Keratinocyte (primary cell): ENCODE measurements around the gene PRKN.

Experiments
- CTCF ChIP-seq, 3 experiments: IDR thresholded peaks in 1 of 3; conservative IDR thresholded peaks in 1 of 3; optimal IDR thresholded peaks in 1 of 3; 2 replicates in 2 of 3; 3 replicates in 1 of 3; pipeline versions ENCODE3 to v1.5.1; 2011; ENCODE audit warnings: low read length in 3 of 3, mild to moderate bottlenecking in 3 of 3, moderate library complexity in 2 of 3, control low read depth in 1 of 3, inconsistent platforms in 1 of 3; ENCODE audit not compliant: insufficient read depth in 2 of 3; ENCODE audit errors: extremely low read depth in 1 of 3
- EZH2 ChIP-seq: IDR thresholded peaks from one replicate; pipeline ENCODE4 v1.6.1; 2012; ENCODE audit warnings: inconsistent platforms, mild to moderate bottlenecking, low read length, moderate library complexity

- TF ChIP-seq CTCF (optimal IDR thresholded peaks at IDR 0.05 in 1 of 3, IDR thresholded peaks at IDR 0.05 in 1 of 3, conservative IDR thresholded peaks at IDR 0.05 in 1 of 3; ENCODE audit: extremely low read depth in 1 of 3, insufficient read depth in 2 of 3, low read length in 3 of 3), result no peak
- TF ChIP-seq EZH2, result no peak
Observed at GRCh38 chr6:162153120-162153519, 574.4 kb downstream of the PRKN start.
